ENCODE data around the gene LUC7L2. TPM values are rescaled to one million over a fixed set of nuclear protein-coding genes. Genes with fewer than 3 reads are reported as not detected.

LUC7L2 gene
- total RNA-seq, 6 donors from 2014 or later = 57.0 to 133 (median 91.8) TPM

- 67 to 69% methylated on average over 7 of the region's 7 CpGs for WGBS, 2 donors
Measured at GRCh38 chr7:139471740-139472353, 112.2 kb downstream of the LUC7L2 start.

More at GRCh38 chr7:139471740-139472353, 112.2 kb downstream of the LUC7L2 start:
- DNase-seq (no peak), ATAC-seq (ENCODE audit: low FRiP score in 2 of 2) (peak in 1 of 2 donors; percentile 55)
- peaks cover 0 to 8% (median 2%) of the 10 kb centered on the region in 4 donors for H3K9me3 ChIP-seq
- H3K36me3 ChIP-seq = no peaks in the 10 kb centered on the region
- H3K4me3 ChIP-seq = no peak overlapping the region
- H3K4me1 ChIP-seq = no peaks in the 10 kb centered on the region
- no peak overlapping the region for H3K27ac ChIP-seq
- no peaks in the 10 kb centered on the region for H3K27me3 ChIP-seq
- TF ChIP-seq CTCF (IDR thresholded peaks at IDR 0.05) (no peak), POLR2AphosphoS5 (IDR thresholded peaks at IDR 0.05) (no peak), EP300 (IDR thresholded peaks at IDR 0.05) (no peak), POLR2A (IDR thresholded peaks at IDR 0.05) (no peak)

Small RNA genes within 50 kb of the gene (small RNA-seq; reads per million reads assigned to genes)
- gene RNU6-206P = 0 reads per million in 4 donors
- gene RNU6-911P = 0 reads per million in 4 donors

Other genes starting within 250 kb of the LUC7L2 start
- gene UBN2, start 128.7 kb upstream of the LUC7L2 start, total RNA-seq = 10 to 100 TPM in 5 of 6 donors, 1 to 10 TPM in 1; 8.1 to 29.3 (median 17.1) TPM
- gene FMC1, start 18.6 kb upstream of the LUC7L2 start, total RNA-seq = 10 to 100 TPM in 2 of 6 donors, 1 to 10 TPM in 4; 2.1 to 19.7 (median 9.2) TPM
- gene KLRG2, start 123.8 kb downstream of the LUC7L2 start, total RNA-seq = 10 to 100 TPM in 3 of 6 donors, 1 to 10 TPM in 3; 5.9 to 12.6 (median 10.0) TPM
- not detected for gene CLEC2L, start 163.8 kb downstream of the LUC7L2 start, total RNA-seq